Neural cell (in vitro differentiated cells): Measurements from ENCODE around the gene FASTK.

Source experiments
- EZH2 ChIP-seq: fragments of 200-600, 300-800 bp; shearing (Covaris generic), sonication (generic); IDR thresholded peaks from 2 replicates; pipeline ENCODE4 v1.6.1; 2014; ENCODE audit warnings: antibody characterized with exemption, low read length, borderline replicate concordance, mild to moderate bottlenecking; ENCODE audit not compliant: insufficient read depth, poor library complexity, severe bottlenecking
- POLR2AphosphoS5 ChIP-seq: IDR thresholded peaks from 2 replicates; pipeline ENCODE4 v1.6.1; 2012
- RAD21 ChIP-seq: fragments of 450-650 bp; conservative IDR thresholded peaks from 2 replicates; pipeline ENCODE4 v1.6.1; 2014; ENCODE audit warnings: antibody characterized with exemption, mild to moderate bottlenecking, moderate library complexity
- SMC3 ChIP-seq: fragments of 450-650 bp; conservative IDR thresholded peaks from 2 replicates; pipeline ENCODE4 v1.6.1; 2014; ENCODE audit warnings: antibody characterized with exemption, mild to moderate bottlenecking, moderate library complexity; ENCODE audit not compliant: poor library complexity
- TF ChIP-seq, protein P1 (sequence below): fragments of 450-650 bp; IDR thresholded peaks from 2 replicates; pipeline ENCODE4 v1.5.1; 2014; ENCODE audit warnings: antibody characterized with exemption, mild to moderate bottlenecking, moderate library complexity; ENCODE audit not compliant: poor library complexity, severe bottlenecking

DNA sequence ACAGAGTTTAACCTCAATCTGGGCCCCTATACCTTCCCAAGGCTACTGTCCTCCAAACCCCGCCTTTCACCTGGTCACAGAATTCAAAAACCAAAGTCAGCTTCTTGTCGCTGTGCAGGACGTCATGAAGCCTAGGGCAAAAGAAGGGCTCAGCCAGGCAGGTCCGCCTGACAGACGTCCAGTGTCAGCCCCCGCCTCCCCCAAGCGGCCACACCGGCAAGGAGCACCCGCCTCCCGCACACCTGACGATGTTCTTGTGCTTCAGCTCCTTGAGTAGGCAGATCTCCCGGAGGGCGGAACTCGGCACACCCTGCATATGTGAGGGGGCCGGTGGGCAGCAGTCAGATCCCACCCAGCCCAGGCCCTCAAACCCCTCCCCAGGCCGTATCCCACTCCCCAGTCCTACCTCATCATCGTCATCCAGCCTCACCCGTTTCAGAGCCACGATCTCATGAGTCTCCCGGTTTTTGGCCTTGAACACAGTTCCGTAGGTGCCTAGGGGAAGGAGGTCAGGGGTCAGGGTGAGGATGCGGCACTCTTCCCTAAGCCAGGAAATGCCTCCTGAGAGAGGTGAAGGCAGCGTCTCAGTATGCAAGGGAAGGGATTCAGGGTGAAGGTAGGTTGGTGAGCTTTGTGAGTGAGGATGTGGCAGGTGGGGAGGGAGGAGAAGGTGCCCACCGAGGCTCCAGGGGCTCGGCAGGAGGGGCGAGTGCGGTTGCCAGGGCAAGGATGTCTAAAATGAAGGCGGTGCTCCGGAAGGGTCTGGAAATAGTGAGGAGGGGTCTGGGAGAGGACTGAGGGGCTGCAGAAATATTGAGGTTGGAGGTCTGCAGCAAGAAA, 23.7 kb downstream of the FASTK start:
- TF ChIP-seq, protein P1, sequence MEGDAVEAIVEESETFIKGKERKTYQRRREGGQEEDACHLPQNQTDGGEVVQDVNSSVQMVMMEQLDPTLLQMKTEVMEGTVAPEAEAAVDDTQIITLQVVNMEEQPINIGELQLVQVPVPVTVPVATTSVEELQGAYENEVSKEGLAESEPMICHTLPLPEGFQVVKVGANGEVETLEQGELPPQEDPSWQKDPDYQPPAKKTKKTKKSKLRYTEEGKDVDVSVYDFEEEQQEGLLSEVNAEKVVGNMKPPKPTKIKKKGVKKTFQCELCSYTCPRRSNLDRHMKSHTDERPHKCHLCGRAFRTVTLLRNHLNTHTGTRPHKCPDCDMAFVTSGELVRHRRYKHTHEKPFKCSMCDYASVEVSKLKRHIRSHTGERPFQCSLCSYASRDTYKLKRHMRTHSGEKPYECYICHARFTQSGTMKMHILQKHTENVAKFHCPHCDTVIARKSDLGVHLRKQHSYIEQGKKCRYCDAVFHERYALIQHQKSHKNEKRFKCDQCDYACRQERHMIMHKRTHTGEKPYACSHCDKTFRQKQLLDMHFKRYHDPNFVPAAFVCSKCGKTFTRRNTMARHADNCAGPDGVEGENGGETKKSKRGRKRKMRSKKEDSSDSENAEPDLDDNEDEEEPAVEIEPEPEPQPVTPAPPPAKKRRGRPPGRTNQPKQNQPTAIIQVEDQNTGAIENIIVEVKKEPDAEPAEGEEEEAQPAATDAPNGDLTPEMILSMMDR, result no peak
- no peak for TF ChIP-seq SMC3
- TF ChIP-seq RAD21, result no peak
- no peak for TF ChIP-seq POLR2AphosphoS5
- no peak for TF ChIP-seq EZH2
